Common myeloid progenitor, CD34-positive (primary cell): ENCODE data around the gene ZXDC.

ENCODE experiments used
- CTCF ChIA-PET: fragments of 350-600 bp; sonication (Branson Sonifier 250); formaldehyde crosslinking; loops from one replicate; lab custom pipeline; 2021; ENCODE audit warnings: antibody characterized with exemption; lab: Charles Lee
- POLR2A ChIA-PET: fragments of 350-600 bp; sonication (Branson Sonifier 250); formaldehyde crosslinking; loops from one replicate; lab custom pipeline; 2021; ENCODE audit warnings: antibody characterized with exemption; lab: Charles Lee
- DNase-seq, 3 donors: peaks; one replicate each; pipeline versions ENCODE4 v3.0.0 to v3.0.0-alpha.2; 2013
- H3K27ac ChIP-seq, 2 experiments: 1 replicate in 1 of 2; 2 replicates in 1 of 2; pipeline ENCODE4 v1.7.0; 2013; ENCODE audit warnings: inconsistent platforms in 2 of 2, low read length in 2 of 2, mild to moderate bottlenecking in 2 of 2, low read depth in 1 of 2, moderate library complexity in 1 of 2; ENCODE audit not compliant: severe bottlenecking in 2 of 2, insufficient read depth in 1 of 2, poor library complexity in 1 of 2
- H3K27me3 ChIP-seq, 5 experiments: replicated peaks in 2 of 5; 1 replicate in 3 of 5; 2 replicates in 2 of 5; pipeline versions ENCODE4 v1.6.1 to v1.7.0; 2013; ENCODE audit warnings: low read length in 4 of 5, mild to moderate bottlenecking in 2 of 5, moderate library complexity in 2 of 5, inconsistent platforms in 1 of 5; ENCODE audit not compliant: insufficient read depth in 5 of 5, control insufficient read depth in 4 of 5
- H3K36me3 ChIP-seq, 4 experiments: 1 replicate in 2 of 4; 2 replicates in 2 of 4; pipeline versions ENCODE4 v1.6.1 to v1.7.0; 2013; ENCODE audit warnings: low read length in 3 of 4, control low read depth in 1 of 4, mild to moderate bottlenecking in 1 of 4; ENCODE audit not compliant: control insufficient read depth in 4 of 4, insufficient read depth in 4 of 4
- H3K4me1 ChIP-seq, 4 experiments: 1 replicate in 3 of 4; 2 replicates in 1 of 4; pipeline versions ENCODE4 v1.6.1 to v1.7.1; 2013; ENCODE audit warnings: low read length in 3 of 4, mild to moderate bottlenecking in 3 of 4, control low read depth in 1 of 4, inconsistent platforms in 1 of 4, moderate library complexity in 1 of 4; ENCODE audit not compliant: control insufficient read depth in 4 of 4, insufficient read depth in 4 of 4; ENCODE audit errors: control extremely low read depth in 1 of 4
- H3K4me3 ChIP-seq, 7 experiments: 1 replicate in 4 of 7; 2 replicates in 3 of 7; pipeline versions ENCODE4 v1.5.1 to v1.7.0; 2013; ENCODE audit warnings: mild to moderate bottlenecking in 7 of 7, low read length in 6 of 7, moderate library complexity in 6 of 7, inconsistent platforms in 2 of 7, low read depth in 2 of 7, control low read depth in 1 of 7; ENCODE audit not compliant: insufficient read depth in 4 of 7, control insufficient read depth in 1 of 7; ENCODE audit errors: extremely low read depth in 1 of 7
- H3K9me3 ChIP-seq, 5 experiments: 1 replicate in 4 of 5; 2 replicates in 1 of 5; pipeline versions ENCODE4 v1.6.1 to v1.7.1; 2013; ENCODE audit warnings: low read length in 4 of 5, mild to moderate bottlenecking in 2 of 5, inconsistent platforms in 1 of 5, low read depth in 1 of 5, moderate library complexity in 1 of 5; ENCODE audit not compliant: control insufficient read depth in 4 of 5, insufficient read depth in 2 of 5; ENCODE audit errors: control extremely low read depth in 1 of 5
- WGBS: methylation state at CpG from one replicate; pipeline ENCODE4 v1.1.5; 2013; ENCODE audit not compliant: insufficient coverage; 5-methylcytosine and 5-hydroxymethylcytosine counted together

ZXDC gene

DNA sequence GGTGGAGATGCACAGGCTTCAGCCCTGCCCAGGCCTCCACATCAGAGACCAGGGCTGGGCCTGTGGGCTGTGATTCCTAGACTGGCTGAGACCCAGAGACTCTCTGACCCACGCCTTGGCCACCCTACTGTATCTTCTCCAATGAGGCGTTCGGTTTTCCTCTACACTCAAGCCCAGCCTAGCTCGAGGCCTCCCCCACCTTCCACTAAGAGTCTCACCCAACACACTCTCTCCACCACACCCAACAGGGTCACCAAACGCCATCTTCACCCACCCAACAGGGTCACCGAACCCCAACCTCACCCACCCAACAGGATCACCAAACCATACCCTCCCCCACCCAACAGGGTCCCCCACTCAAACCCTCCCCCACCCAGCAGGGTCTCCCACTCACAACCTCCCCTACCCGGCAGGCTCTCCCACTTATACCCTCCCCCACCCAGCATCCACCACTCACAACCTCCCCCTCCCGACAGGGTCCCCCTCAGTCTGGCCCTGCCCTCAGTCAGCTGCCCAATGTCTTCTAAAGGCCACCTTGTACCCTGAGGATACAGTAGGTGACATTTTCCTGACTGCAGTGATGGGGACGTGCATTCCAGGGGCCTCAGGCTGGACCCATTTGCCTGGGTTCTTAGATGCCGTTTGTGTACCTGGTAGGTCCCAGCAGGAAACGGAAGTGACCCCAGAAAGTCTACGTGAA is 60.6 kb downstream of the ZXDC start:
- CTCF ChIA-PET = no interaction called here
- 84% methylated on average over 8 of the region's 12 CpGs for WGBS
- H3K27me3 ChIP-seq = peaks cover 0 to 64% (median 16%) of the 10 kb centered on the region in 5 experiments

DNA sequence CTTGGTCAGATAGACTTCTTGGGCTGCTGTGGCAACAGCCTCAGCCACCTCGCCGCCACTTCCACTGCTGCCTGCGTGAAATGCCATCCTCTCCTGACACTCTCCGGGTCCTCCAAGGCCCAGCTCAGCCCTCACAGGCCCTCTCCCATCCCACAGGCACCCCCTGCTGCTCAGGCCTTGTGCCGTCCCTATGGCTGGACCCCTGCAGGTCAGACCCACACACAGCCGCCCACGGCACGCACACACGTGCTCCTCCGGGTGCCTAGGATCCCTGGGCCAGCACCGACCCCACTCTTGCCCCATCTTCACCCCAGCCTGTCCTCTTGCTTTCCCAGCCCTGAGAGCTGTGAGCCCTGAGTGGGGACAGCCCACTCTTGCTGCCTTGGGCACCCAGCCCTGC is 61.3 kb downstream of the ZXDC start:
- Histone ChIP-seq H3K27ac (no peak overlapping the region), H3K36me3 (no peaks in the 10 kb centered on the region), H3K4me3 (no peak overlapping the region), H3K9me3 (no peaks in the 10 kb centered on the region), H3K4me1 (no peaks in the 10 kb centered on the region), H3K27me3 (peaks cover 0 to 63% (median 16%) of the 10 kb centered on the region in 5 experiments)
- no peak for DNase-seq
- WGBS = 92% methylated on average over 11 of the region's 11 CpGs
- ChIA-PET POLR2A (no interaction called here), CTCF (no interaction called here)

More for the DNA sequence above, 60.6 kb downstream of the ZXDC start:
- Histone ChIP-seq H3K4me3 (no peak overlapping the region), H3K27ac (no peak overlapping the region), H3K9me3 (no peaks in the 10 kb centered on the region), H3K4me1 (no peaks in the 10 kb centered on the region), H3K36me3 (no peaks in the 10 kb centered on the region)
- POLR2A ChIA-PET = no interaction called here
- no peak for DNase-seq

DNA sequence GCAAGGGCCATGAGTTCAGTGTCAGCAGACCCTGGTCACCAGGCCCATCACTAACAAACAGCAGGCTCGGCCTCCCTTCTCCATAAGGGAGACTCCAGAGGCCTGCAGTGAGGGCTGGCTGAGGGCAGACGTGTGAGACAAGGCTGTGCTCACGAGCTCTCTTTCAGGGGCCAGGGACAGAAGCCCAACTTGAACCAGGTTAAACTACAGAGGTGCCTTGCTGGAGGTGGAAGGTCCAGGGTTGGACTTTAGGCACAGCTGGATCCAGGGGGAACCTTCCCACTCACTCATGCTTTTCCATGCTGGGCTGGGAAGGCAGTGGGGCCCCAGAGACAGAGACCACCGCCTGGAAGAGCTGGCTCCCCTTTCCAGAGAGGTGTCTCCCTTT is 62.0 kb downstream of the ZXDC start:
- ChIA-PET CTCF (interaction anchor here (1.8 kb wide), 1 partner anchor 20 kb away, joined by 5 read pairs; no protein-coding TSS in a partner anchor), POLR2A (no interaction called here)
- Histone ChIP-seq H3K4me3 (no peak overlapping the region), H3K27ac (no peak overlapping the region), H3K36me3 (no peaks in the 10 kb centered on the region), H3K27me3 (peaks cover 0 to 58% (median 18%) of the 10 kb centered on the region in 5 experiments), H3K4me1 (no peaks in the 10 kb centered on the region), H3K9me3 (no peaks in the 10 kb centered on the region)
- no peak for DNase-seq
- WGBS = 100% methylated on average over 3 of the region's 4 CpGs

DNA sequence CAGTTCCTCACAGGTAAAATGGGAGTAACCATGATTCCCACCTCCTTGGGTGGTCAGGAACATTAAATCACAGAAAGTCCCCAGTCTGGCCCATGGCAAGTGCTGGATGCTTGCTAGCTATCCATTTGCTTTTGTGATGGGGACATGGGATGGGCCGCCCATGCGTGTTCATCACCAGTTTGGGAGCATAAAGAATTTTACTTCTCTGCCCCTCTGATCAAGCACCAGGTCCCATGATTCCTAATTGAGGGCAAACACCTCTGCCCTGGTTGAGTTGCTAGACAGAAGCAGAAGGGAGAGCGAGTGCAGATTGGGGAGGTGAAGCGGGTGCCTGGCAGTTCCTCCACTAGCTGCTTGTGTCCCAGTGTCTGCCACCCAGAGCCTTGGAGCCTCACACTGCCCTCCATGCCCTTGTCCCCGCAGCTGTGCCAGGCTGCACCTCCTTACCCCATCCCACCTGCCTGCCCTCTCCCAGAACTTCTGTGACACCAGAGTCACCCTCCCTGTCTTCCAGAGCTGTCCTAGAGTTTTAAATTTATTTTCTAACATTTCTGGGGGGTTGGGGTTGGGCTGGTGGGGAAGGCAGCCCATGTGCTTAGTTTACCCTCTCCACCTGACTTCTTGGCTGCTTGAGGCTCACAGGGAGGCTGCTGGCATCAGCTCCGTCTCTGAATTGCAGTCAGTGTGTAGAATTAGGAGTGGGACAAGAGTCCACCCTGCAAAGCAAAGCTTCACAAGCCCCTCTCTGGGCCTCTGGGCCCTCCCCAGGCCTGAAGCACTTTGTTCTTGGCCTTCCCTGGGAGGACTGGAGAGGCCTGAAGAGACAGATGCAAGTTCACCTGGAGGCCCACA is 62.6 kb downstream of the ZXDC start:
- Histone ChIP-seq H3K4me1 (no peaks in the 10 kb centered on the region), H3K27me3 (peaks cover 0 to 55% (median 18%) of the 10 kb centered on the region in 5 experiments), H3K4me3 (no peak overlapping the region), H3K9me3 (no peaks in the 10 kb centered on the region), H3K27ac (no peak overlapping the region), H3K36me3 (no peaks in the 10 kb centered on the region)
- no peak for DNase-seq
- ChIA-PET POLR2A (no interaction called here), CTCF (interaction anchor here (1.8 kb wide), 1 partner anchor 20 kb away, joined by 5 read pairs; no protein-coding TSS in a partner anchor)
- 97% methylated on average over 6 of the region's 6 CpGs for WGBS

DNA sequence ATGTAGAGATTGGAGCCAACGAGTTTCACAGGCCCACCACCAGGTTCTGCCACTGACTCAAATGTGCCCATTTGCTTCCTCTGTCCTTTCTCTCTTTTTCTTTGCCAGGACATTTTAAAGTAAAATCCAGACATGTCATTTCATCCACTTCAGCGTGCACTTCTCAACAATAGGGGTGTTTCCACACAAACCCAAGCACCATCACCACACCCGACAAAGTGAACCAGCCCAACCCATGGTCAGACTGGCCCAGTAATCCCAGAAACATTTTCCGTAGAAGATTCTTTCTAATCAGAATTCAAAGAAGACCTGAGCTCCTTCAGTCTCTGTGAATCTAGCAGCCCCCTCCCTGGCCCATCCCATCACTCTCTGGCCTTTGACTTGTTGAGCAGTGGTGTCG is 67.6 kb downstream of the ZXDC start:
- Histone ChIP-seq H3K4me1 (no peaks in the 10 kb centered on the region), H3K9me3 (peaks cover 0 to 4% (median 0%) of the 10 kb centered on the region in 5 experiments), H3K4me3 (no peak overlapping the region), H3K27ac (no peak overlapping the region), H3K27me3 (peaks cover 0 to 31% (median 8%) of the 10 kb centered on the region in 5 experiments), H3K36me3 (no peaks in the 10 kb centered on the region)
- POLR2A ChIA-PET = no interaction called here
- DNase-seq = no peak
- CTCF ChIA-PET = no interaction called here
- WGBS = 96% methylated on average over 5 of the region's 5 CpGs

DNA sequence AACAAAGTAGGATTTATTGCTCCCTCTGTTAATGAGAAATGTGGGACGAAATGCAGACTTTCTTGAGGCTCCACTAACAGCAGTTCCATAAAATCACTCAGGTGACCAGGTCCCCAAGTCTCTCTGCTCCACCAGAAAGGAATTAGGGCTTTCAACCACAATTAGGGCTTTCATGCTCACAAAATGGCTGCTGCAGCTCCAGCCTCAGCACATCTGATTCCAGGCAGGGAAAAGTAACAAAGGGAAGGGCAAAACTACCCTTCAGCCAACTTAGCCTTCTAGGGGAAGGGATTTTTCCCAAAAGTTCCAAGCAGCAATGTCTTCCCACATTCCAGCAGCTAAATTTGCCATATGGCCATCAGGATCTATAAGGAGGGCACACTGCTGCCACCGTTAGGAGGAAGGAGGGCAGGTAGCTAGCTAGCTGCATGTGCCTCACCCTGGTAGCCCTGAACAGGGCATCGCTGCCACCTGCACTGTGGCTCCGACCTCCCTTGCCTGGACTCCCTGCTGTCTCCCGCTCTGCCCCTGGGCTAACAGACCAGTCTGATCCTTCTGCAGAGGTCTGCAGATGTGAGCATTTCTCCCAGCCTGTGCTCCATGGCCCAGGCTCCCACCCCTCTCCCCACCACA is 68.2 kb downstream of the ZXDC start:
- Histone ChIP-seq H3K27ac (no peak overlapping the region), H3K9me3 (peaks cover 0 to 4% (median 0%) of the 10 kb centered on the region in 5 experiments), H3K27me3 (peaks cover 0 to 28% (median 5%) of the 10 kb centered on the region in 5 experiments), H3K4me1 (no peaks in the 10 kb centered on the region), H3K4me3 (no peak overlapping the region), H3K36me3 (no peaks in the 10 kb centered on the region)
- ChIA-PET CTCF (interaction anchor here (0.7 kb wide), 1 partner anchor 11 kb away, joined by 3 read pairs; no protein-coding TSS in a partner anchor), POLR2A (no interaction called here)
- 94% methylated on average over 4 of the region's 5 CpGs for WGBS
- DNase-seq = no peak
